ENCODE data around the gene AIFM1. TPM values are rescaled to one million over a fixed set of nuclear protein-coding genes. Genes with fewer than 3 reads are reported as not detected.

AIFM1 gene
- polyA plus RNA-seq, 1 donor (not counting 4 experiments of a cell fraction or from before 2014, with no cell fraction given) = 52.5 TPM

DNA sequence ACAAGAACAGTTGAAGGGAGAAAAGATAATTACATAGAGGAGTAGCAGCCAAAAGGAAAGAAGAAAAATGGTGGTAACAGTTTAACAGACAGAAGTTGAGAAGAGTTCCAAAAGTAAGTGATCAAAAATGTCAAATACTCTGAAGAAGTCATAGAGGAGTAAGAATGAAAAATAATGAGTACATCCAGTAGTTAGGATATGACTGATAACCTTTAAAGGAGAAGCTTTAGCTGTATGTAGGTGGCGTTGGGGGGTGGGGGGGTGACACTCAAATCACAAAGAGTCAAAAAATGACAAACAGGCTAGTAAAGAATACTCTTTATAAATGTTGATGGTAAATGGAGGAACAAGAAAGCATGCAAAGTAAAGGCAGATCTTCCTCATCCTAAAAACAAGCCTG is 46.7 kb upstream of the AIFM1 start:
- Histone ChIP-seq H3K79me2 (ENCODE audit: control insufficient read depth, insufficient read depth, low read length) (no peaks in the 10 kb centered on the region), H3K4me2 (ENCODE audit: control insufficient read depth, extremely low read depth, insufficient read depth, low read depth, low read length) (no peak overlapping the region), H3K9me3 (ENCODE audit: control insufficient read depth, low read depth, low read length) (no peaks in the 10 kb centered on the region), H3K9ac (ENCODE audit: control insufficient read depth, extremely low read depth, insufficient read depth, low read length) (no peak overlapping the region), H3K36me3 (ENCODE audit: control insufficient read depth in 2 of 2, extremely low read depth in 1 of 2, insufficient read depth in 2 of 2, low read length in 2 of 2) (peaks cover 0 to 2% of the 10 kb centered on the region in 2 experiments), H3K27ac (ENCODE audit: control insufficient read depth, insufficient read depth, low read length) (no peak overlapping the region), H3K9me1 (ENCODE audit: control insufficient read depth, extremely low read depth, insufficient read depth, low read length) (no peaks in the 10 kb centered on the region), H3K27me3 (ENCODE audit: control insufficient read depth, extremely low read depth, insufficient read depth, low read length) (no peaks in the 10 kb centered on the region), H3K4me1 (ENCODE audit: control insufficient read depth, extremely low read depth, insufficient read depth, low read length) (no peaks in the 10 kb centered on the region), H2AFZ (ENCODE audit: control insufficient read depth, low read length) (no peak overlapping the region), H4K20me1 (ENCODE audit: control insufficient read depth, extremely low read depth, insufficient read depth, low read length) (no peaks in the 10 kb centered on the region), H3K4me3 (ENCODE audit: control insufficient read depth in 2 of 3, extremely low read depth in 1 of 3, insufficient read depth in 2 of 3, low read depth in 1 of 3, low read length in 3 of 3) (no peak overlapping the region)
- dilution Hi-C loops (cut with MboI; ENCODE audit: extremely low pct_ligation_motif_present, low sequenced_read_pairs) = loop anchor here (10.0 kb wide), 1 partner anchor 58 kb away; no protein-coding TSS in a partner anchor
- no peak for FAIRE-seq
- TF ChIP-seq, protein P1, sequence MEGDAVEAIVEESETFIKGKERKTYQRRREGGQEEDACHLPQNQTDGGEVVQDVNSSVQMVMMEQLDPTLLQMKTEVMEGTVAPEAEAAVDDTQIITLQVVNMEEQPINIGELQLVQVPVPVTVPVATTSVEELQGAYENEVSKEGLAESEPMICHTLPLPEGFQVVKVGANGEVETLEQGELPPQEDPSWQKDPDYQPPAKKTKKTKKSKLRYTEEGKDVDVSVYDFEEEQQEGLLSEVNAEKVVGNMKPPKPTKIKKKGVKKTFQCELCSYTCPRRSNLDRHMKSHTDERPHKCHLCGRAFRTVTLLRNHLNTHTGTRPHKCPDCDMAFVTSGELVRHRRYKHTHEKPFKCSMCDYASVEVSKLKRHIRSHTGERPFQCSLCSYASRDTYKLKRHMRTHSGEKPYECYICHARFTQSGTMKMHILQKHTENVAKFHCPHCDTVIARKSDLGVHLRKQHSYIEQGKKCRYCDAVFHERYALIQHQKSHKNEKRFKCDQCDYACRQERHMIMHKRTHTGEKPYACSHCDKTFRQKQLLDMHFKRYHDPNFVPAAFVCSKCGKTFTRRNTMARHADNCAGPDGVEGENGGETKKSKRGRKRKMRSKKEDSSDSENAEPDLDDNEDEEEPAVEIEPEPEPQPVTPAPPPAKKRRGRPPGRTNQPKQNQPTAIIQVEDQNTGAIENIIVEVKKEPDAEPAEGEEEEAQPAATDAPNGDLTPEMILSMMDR (optimal IDR thresholded peaks at IDR 0.05 in 1 of 3, IDR thresholded peaks at IDR 0.05 in 1 of 3, conservative IDR thresholded peaks at IDR 0.05 in 1 of 3; ENCODE audit: extremely low read depth in 1 of 3, insufficient read depth in 2 of 3, low read length in 3 of 3) = no peak
- TF ChIP-seq EZH2 (IDR thresholded peaks at IDR 0.05; ENCODE audit: low read length) = no peak
- no peak for DNase-seq (ENCODE audit: low read depth, low spot score)

DNA sequence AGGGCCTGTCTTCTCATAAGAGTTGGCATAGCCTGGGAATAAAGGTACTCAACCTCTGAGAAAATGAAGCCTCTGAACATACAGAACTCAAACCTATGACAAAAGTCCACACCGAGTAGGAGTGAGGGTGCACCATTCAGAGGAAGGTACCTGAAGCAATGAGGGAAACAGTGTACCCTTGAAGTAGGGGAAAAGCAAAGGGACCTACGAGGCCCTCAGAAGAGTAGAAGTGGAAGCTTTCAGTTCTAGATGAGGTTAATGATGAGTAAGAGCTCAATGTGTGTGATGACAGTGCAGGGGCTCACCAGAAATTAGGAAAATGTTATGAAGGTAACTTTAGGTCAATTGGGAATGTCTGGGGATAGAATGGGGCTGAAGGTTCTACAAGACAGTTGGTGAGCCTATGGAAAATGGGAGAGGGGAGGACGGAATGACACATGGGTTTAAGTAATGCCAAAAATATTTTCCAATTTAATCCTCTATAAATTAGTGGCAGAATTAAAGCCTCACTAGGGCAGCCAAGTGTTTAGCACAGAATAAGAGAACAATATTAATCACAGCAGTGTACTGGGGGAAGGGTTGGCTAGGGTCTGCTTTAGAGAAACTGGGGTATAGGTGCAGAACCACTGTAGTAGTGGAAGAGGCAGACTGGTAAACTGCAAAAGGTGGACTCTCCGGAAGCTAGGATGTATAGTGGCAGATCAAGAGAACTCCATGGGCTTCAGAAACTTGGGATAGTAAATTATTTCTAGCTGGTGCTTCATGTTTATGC is 46.0 kb upstream of the AIFM1 start:
- H3K4me2 ChIP-seq (ENCODE audit: control insufficient read depth, extremely low read depth, insufficient read depth, low read depth, low read length) = no peak overlapping the region
- no peak for DNase-seq (ENCODE audit: low read depth, low spot score)
- H3K27ac ChIP-seq (ENCODE audit: control insufficient read depth, insufficient read depth, low read length) = no peak overlapping the region
- no peak overlapping the region for H3K4me3 ChIP-seq (ENCODE audit: control insufficient read depth in 2 of 3, extremely low read depth in 1 of 3, insufficient read depth in 2 of 3, low read depth in 1 of 3, low read length in 3 of 3)
- peaks cover 0 to 2% of the 10 kb centered on the region in 2 experiments for H3K36me3 ChIP-seq (ENCODE audit: control insufficient read depth in 2 of 2, extremely low read depth in 1 of 2, insufficient read depth in 2 of 2, low read length in 2 of 2)
- H3K9ac ChIP-seq (ENCODE audit: control insufficient read depth, extremely low read depth, insufficient read depth, low read length) = no peak overlapping the region
- H2AFZ ChIP-seq (ENCODE audit: control insufficient read depth, low read length) = no peak overlapping the region
- no peak for FAIRE-seq
- H3K79me2 ChIP-seq (ENCODE audit: control insufficient read depth, insufficient read depth, low read length) = no peaks in the 10 kb centered on the region
- no peaks in the 10 kb centered on the region for H3K9me1 ChIP-seq (ENCODE audit: control insufficient read depth, extremely low read depth, insufficient read depth, low read length)
- no peaks in the 10 kb centered on the region for H3K27me3 ChIP-seq (ENCODE audit: control insufficient read depth, extremely low read depth, insufficient read depth, low read length)
- TF ChIP-seq, protein P1 (optimal IDR thresholded peaks at IDR 0.05 in 1 of 3, IDR thresholded peaks at IDR 0.05 in 1 of 3, conservative IDR thresholded peaks at IDR 0.05 in 1 of 3; ENCODE audit: extremely low read depth in 1 of 3, insufficient read depth in 2 of 3, low read length in 3 of 3) = no peak
- no peak for TF ChIP-seq EZH2 (IDR thresholded peaks at IDR 0.05; ENCODE audit: low read length)
- H3K9me3 ChIP-seq (ENCODE audit: control insufficient read depth, low read depth, low read length) = no peaks in the 10 kb centered on the region
- H3K4me1 ChIP-seq (ENCODE audit: control insufficient read depth, extremely low read depth, insufficient read depth, low read length) = no peaks in the 10 kb centered on the region
- dilution Hi-C loops (cut with MboI; ENCODE audit: extremely low pct_ligation_motif_present, low sequenced_read_pairs) = loop anchor here (10.0 kb wide), 1 partner anchor 57 kb away; no protein-coding TSS in a partner anchor
- H4K20me1 ChIP-seq (ENCODE audit: control insufficient read depth, extremely low read depth, insufficient read depth, low read length) = no peaks in the 10 kb centered on the region
